ENCODE results near the gene NBR1.
"Not testable (repeated sequence)": the region's sequence is repeated elsewhere in the genome, so short reads cannot be mapped to it uniquely, and the experiment has no call there.

The NBR1 gene, protein sequence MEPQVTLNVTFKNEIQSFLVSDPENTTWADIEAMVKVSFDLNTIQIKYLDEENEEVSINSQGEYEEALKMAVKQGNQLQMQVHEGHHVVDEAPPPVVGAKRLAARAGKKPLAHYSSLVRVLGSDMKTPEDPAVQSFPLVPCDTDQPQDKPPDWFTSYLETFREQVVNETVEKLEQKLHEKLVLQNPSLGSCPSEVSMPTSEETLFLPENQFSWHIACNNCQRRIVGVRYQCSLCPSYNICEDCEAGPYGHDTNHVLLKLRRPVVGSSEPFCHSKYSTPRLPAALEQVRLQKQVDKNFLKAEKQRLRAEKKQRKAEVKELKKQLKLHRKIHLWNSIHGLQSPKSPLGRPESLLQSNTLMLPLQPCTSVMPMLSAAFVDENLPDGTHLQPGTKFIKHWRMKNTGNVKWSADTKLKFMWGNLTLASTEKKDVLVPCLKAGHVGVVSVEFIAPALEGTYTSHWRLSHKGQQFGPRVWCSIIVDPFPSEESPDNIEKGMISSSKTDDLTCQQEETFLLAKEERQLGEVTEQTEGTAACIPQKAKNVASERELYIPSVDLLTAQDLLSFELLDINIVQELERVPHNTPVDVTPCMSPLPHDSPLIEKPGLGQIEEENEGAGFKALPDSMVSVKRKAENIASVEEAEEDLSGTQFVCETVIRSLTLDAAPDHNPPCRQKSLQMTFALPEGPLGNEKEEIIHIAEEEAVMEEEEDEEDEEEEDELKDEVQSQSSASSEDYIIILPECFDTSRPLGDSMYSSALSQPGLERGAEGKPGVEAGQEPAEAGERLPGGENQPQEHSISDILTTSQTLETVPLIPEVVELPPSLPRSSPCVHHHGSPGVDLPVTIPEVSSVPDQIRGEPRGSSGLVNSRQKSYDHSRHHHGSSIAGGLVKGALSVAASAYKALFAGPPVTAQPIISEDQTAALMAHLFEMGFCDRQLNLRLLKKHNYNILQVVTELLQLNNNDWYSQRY

DNA sequence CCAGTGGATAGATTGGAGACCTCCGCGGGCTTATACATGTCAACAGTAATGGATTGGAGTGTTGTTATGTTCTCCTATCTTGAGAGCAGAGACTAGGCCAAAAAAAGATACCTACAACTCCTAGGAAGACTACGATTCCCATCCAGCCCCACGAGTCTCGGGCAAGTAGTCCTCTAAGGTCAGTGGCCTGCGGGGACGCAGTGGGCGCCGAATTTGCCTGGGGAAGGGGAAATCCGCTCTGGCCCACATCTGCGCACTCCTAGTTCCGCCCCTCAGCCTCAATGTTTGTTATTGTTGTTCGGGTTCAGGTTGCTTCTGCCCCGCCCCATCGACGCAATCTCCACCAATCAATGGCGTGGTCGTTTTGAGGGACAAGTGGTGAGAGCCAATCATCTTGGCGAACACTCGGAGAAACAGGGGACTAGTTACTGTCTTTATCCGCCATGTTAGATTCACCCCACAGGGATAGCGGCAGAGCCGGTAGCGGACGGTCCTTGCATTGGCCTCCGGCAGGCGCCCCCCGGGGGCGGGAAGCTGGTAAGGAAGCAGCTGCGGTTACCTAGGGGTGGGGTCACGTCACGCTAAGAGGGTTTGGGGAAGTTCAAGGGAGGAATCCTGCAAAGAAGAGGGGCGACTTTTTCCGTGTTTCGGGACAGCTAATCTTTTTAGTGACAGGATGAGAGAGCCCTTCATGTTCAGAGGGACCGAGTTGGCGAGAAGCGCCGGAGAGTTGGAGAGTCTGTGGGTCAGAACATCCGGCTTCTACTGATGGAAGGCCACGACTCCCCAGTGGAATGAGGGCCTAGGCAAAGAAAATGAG, at the start of gene NBR1:
TSS of gene NBR1 (plus strand) at position 449 of the 820 bp plus-strand sequence. CDS start 4,586 bp downstream, outside the sequence.
- peak; percentile 92 to 94 for DNase-seq

DNA sequence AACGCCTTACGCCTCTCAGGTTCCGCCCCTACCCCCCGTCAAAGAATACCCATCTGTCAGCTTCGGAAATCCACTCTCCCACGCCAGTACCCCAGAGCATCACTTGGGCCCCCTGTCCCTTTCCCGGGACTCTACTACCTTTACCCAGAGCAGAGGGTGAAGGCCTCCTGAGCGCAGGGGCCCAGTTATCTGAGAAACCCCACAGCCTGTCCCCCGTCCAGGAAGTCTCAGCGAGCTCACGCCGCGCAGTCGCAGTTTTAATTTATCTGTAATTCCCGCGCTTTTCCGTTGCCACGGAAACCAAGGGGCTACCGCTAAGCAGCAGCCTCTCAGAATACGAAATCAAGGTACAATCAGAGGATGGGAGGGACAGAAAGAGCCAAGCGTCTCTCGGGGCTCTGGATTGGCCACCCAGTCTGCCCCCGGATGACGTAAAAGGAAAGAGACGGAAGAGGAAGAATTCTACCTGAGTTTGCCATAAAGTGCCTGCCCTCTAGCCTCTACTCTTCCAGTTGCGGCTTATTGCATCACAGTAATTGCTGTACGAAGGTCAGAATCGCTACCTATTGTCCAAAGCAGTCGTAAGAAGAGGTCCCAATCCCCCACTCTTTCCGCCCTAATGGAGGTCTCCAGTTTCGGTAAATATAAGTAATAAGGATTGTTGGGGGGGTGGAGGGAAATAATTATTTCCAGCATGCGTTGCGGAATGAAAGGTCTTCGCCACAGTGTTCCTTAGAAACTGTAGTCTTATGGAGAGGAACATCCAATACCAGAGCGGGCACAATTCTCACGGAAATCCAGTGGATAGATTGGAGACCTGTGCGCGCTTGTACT, 45.7 kb upstream of the NBR1 start, which contains the start of gene BRCA1:
TSS of gene BRCA1 (minus strand) at position 232 of the 834 bp plus-strand sequence. CDS start 1,268 bp downstream, outside the sequence.
- DNase-seq, result peak; percentile 91 to 92

DNA sequence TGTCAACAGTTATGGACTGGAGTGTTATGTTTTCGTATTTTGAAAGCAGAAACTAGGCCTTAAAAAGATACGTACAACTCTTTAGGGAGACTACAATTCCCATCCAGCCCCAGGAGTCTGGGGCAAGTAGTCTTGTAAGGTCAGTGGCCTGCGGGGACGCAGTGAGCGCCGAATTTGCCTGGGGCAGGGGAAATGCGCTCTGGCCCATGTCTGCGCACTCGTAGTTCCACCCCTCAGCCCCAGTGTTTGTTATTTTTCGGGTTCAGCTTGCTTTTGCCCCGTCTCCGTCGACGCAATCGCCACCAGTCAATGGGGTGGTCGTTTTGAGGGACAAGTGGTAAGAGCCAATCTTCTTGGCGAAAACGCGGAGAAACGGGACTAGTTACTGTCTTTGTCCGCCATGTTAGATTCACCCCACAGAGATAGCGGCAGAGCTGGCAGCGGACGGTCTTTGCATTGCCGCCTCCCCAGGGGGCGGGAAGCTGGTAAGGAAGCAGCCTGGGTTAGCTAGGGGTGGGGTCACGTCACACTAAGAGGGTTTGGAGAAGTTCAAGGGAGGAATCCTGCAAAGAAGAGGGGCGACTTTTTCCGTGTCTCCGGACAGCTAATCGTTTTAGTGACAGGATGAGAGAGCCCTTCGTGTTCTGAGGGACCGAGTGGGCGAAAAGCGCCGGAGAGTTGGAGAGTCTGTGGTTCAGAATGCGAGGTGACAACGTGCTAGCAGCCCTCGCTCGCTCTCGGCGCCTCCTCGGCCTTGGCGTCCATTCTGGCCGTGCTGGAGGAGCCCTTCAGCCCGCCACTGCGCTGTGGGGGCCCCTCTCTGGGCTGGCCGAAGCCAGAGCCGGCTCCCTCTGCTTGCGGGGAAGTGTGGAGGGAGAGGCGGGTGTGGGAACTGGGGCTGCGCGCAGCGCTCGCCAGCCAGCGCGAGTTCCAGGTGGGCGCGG, 44.8 kb upstream of the NBR1 start:
- DNase-seq, result no peak

DNA sequence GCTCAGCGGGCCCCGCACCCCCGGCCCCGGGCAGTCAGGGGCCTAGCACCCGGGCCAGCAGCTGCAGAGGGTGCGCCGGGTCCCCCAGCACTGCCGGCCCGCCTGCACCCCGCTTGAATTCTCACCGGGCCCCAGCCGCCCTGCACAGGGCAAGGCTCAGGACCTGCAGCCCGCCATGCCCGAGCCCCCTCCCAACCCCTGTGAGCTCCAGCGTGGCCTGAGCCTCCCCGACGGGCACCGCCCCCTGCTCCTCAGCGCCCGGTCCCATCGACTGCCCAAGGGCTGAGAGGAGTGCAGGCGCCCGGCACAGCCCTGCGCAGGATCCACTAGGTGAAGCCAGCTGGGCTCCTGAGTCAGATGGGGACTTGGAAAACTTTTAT, 44.1 kb upstream of the NBR1 start:
- DNase-seq, result no peak

DNA sequence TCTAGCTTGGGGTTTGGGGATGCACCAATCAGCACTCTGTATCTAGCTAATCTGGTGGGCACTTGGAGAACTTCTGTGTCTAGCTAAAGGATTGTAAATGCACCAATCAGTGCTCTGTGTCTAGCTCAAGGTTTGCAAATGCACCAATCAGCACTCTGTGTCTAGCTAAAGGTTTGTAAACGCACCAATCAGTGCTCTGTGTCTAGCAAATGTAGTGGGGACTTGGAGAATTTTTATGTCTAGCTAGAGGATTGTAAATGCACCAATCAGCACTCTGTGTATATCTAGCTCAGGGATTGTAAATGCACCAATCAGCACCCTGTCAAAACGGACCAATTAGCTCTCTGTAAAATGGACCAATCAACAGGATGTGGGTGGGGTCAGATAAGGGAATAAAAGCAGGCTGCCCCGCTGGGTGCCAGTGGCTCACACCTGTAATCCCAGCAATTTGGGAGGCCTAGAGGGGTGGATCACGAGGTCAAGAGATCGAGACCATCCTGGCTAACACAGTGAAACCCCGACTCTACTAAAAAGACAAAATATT, 43.6 kb upstream of the NBR1 start:
- not testable (repeated sequence) for DNase-seq

DNA sequence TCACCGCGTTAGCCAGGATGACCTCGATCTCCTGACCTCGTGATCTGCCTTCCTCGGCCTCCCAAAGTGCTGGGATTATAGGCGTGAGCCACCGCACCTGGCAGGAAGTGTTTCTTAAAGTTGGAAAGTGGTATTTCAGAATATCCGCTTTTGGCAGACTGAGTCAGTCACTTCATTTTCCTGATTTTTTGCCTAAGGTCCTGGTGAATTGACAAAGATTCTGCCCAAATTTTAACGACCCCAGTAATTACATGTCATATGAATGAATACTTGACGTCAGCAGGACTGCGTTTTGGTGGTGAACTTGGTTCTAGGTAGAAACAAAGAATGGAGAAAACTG, 41.4 kb upstream of the NBR1 start:
- no peak for DNase-seq

DNA sequence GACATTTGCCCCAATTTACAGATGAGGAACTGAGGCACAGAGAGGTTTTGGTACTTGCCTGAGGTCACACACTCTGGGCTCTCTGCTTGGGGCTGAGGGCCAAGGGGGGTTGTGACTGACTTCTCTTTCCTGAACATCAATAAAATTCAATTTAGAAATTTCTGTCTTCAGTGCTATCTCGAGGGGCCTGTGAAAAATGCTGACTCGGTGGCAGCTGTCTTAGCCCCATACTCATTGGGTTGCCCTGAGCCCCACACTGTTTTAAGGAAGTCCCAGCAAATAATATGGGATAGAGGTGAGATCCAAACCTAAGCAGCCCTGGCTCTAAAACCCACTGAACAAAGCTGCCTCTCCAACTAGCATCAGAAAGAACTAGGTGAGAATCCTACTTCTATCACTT, 38.9 kb upstream of the NBR1 start:
- no peak for DNase-seq

DNA sequence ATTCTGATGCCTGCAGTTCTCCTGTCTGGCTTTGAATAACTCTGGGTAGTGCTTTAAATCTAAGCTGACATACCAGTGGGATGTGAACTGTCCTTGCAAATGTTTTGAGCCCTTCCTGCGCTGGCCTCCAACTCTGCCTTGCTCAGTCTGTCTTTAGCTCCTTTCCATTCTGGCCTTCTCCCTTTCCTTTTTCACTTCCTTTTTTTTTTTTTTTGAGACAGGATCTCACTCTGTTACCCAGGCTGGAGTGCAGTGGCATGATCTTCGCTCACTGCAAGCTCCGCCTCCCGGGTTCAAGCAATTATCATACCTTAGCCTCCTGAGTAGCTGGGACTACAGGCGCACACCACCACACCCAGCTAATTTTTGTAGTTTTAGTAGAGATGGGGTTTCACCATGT, 37.6 kb upstream of the NBR1 start:
- DNase-seq, result not testable (repeated sequence)

DNA sequence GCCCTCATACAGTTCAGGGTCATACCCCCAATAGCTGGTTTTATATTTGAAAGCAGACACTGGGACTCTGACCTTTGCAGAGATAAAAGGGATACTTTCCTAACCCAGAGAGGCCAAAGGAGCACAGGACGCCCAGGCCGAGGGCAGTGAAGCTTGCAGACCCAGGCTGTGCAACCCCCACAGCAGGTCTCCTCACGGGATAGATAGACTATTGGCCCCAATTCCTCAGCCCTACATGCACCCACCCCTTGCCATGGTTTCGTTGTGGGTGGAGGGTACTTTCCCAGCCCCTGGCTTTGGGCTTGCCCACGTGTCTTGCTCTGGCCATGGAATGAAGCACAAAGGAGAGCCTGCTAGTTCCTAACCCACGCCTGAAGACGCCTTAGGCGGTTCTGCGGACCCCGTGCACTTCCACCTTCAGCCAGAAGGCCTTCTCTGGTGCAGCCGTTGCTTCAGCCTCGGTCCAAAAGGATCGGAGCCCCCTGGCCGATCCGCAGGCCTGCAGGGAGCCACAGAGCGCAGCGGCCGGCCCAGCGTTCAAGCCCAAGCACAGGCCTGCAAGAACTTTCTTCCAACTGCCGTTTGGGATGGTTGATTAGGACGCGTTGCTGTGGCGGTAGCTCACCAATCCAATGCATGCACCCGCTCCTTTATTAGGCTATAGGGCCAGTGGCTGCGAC, 36.1 kb upstream of the NBR1 start:
- DNase-seq, result no peak

DNA sequence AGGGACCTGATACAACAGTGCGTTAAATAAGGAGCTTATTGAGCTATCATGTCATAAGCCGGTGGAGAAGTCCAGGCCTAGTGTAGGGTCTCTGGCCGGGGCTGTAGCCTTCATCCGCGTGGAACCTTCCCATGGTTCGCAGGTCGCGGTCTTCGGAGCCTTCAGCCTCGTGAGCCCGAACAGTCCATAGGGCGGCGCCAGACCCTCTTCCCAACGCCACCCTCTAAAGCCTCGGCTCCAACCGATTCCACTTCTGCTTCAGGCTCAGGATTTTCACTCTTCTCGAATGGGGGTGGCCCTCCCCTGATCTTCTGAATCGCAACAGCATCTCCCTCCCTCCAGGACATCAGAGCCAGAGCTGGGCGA, 35.6 kb upstream of the NBR1 start:
- DNase-seq, result no peak

DNA sequence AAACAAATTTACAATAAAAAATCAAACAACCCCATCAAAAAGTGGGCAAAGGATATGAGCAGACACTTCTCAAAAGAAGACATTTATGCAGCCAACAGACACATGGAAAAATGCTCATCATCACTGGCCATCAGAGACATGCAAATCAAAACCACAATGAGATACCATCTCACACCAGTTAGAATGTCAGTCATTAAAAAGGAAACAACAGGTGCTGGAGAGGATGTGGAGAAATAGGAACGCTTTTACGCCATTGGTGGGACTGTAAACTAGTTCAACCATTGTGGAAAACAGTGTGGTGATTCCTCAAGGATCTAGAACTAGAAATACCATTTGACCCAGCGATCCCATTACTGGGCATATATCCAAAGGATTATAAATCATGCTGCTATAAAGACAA, 34.4 kb upstream of the NBR1 start:
- not testable (repeated sequence) for DNase-seq

DNA sequence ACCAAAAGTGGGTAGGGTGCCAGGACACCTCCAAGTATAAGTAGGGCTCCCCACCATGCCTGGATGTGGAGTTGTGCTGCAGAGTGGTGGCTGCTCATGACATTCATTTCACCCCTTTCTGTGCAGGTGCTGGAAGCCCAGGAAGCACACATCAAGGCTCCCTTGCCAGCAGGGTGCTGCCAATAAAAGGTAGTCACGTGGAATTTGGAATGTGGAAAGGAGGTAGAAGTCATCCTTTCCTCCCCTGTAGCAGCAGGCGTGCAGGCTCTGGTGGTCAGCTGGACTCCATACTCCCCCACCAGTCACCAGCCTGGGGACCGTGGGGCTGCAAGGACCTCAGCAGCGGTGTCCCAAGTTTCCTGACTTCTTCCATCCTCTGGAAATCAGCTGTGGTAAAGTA, 32.5 kb upstream of the NBR1 start:
- DNase-seq, result not testable (repeated sequence)

DNA sequence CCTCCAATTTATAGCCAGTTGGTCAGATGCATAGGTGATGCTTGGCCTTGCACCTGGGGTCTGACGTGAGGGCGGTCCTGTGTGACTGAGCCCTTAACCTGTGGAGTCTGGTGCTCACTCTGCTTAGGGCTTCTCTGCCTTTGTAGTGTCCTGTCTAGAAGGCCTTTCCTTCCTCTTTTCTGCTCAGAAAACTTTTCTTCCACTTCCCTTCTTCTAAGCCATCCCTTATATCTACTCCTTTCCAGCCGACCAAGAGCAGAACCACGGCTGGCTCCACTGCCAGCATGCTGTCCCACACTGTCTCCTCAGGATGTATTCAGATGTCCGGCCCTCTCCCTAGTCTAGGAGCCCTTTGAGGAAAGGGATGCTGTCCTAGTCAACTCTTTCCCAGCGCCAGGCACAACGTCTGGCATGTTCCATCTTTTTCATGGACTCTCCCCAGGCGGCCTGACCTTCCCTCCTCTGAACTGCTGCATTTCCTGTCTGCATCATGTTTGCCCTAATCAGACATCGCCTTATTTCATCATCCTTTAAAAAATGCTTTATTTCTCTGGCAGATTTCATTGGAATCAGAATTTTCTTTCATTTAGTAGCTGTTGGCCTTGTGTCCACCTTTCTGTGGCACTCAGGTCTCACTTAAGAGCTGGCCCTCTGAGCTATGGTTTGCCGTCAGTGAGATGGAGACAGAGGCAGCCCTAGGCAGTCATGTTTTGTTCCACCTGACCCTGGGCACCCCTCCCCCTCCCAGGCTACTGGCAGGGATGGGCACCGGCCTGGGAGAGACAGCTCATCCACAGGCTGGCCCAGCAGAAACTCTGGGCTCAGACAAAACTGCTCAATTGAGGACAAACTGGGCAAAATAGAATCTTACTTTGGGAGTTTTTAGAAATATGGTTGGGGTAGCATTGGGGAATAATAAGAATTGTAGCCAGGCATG, 30.4 kb upstream of the NBR1 start:
- no peak for DNase-seq

DNA sequence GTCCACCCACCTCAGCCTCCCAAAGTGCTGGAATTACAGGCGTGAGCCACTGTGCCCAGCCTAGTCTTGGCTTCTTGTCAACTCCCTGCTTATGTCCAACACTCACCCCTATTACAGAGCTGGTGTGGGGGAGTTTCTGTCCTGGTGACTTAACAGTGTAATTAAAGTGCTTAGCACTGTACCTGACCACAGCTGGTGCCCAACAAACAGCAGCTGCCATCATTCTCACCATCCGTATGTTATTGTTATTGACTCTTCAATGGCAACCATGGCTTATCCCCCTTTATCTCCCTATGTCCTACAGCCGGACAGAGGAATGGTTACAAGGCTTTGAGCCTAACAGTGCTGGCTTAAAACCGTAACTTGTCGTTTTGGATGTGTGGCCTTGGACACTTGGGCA, 28.9 kb upstream of the NBR1 start:
- no peak for DNase-seq

DNA sequence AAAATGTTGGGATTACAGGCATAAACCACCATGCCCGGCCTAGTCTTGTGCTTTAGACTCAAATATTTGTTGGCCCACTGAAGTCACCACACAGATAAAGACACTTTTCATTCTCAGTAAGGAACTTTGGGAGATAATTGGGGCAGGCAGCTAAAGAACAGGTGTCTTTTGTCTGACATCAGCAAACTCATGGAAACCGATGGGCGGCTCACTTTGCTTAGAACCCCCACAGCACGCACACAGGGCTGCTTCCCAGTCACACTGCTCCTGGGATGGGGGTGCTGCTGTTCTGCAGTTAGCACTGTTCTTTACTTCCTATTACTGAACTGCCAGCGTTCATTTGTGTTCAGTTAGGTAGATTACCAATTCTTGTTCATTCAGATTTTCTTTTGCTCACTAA, 27.8 kb upstream of the NBR1 start:
- DNase-seq, result no peak

DNA sequence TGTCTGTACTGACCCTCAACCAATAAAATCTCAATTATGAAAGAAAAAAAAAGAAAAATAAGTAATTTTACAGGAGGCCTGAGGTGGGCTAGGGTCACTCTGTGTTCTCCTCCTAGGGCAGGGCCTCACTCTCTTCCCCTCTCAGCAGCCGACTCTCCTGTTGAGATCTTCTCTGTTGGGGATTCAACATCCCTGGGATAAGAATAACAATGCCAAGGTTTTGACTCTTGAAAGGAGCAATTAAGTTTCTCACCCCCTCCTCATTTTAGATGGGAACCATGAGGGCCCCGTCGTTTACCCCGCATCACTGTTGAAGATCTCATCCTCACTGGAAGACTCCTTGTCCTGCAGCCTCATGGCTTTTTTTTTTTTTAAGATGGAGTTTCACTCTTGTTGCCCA, 24.4 kb upstream of the NBR1 start:
- DNase-seq, result no peak

DNA sequence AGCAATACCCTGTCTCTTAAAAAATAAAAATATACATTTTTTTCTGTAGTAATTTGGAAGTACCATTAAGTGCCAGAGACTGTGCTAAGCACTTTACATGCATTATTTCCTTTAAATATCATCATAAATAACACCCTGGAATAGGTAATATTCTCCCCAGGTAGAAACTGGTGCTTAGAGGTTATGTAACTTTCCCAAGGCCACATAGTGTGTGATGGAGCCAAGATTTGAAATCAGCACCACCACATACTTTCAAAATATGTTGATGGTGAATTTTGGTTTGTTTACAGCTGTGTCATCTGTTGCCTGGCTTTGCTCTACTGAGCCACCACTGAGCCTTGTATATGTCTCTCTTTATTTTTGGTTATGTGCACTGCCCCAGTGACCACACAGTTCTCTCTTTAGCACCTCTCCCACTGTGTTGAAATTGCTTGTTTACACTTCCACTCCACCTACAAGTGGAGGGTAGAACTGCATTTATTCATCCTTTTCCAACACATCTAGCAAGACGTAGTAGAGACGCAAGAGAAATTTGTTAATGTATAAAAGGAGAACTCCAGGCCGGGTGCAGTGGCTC, 19.0 kb upstream of the NBR1 start:
- no peak for DNase-seq

DNA sequence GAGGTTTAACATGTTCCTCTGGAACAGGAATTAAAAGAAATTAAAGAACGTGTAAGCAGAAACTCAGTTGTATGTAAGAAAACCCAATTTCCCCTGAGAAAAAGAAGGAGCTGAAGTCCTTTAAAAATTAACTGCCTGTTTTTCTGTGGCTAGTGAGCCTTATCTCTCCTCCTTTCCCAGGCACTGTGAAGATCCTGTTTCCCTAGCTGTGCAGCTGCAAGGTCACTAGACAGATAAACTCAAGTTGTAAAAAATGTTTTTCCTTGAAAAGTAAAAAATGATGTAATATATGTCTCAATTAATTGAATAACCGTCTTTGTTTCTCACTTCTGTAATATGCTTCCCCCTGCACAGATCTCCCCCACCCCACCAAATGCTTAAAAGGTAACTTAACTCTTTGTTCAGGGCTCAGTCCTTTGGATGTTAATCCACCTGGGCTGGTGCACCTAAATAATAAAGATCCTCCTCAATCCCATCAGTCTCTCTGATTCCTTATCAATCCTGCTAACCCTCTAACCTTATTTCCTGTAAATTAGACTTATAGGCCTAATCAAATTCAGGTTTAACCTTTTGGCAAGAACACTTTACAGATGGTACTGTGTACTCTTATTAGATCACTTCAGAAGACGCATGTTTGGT, 17.7 kb upstream of the NBR1 start:
- not testable (repeated sequence) for DNase-seq

Data from activated CD4-positive, alpha-beta T cell treated with anti-CD3 and anti-CD28 coated beads for 4 hours (primary cell).